ENCODE data around the gene USP3. TPM values are rescaled to one million over a fixed set of nuclear protein-coding genes. Genes with fewer than 3 reads are reported as not detected.

The USP3 gene
- total and polyA plus RNA-seq, 2 donors (not counting 3 experiments of a cell fraction or from before 2014, with no cell fraction given), result 18.8 to 52.4 TPM

GRCh38 chr15:63480441-63480821, 24.0 kb upstream of the USP3 start:
- H3K27ac ChIP-seq (ENCODE audit: insufficient read depth, low read depth, low read length), result no peak overlapping the region
- H3K9me1 ChIP-seq (replicated peaks; ENCODE audit: control insufficient read depth, extremely low read depth, insufficient read depth, low read length), result no peaks in the 10 kb centered on the region
- DNase-seq (ENCODE audit: low read depth, low spot score) (no peak), FAIRE-seq (no peak)
- H3K9me3 ChIP-seq (replicated peaks; ENCODE audit: control insufficient read depth, insufficient read depth, low read length), result no peaks in the 10 kb centered on the region
- H3K4me1 ChIP-seq (ENCODE audit: control insufficient read depth, extremely low read depth, insufficient read depth, low read length), result peaks cover 20% of the 10 kb centered on the region
- no peak overlapping the region for H2AFZ ChIP-seq (ENCODE audit: low read depth, low read length)
- H3K9ac ChIP-seq (replicated peaks; ENCODE audit: extremely low read depth, insufficient read depth, low read length), result no peak overlapping the region
- no peaks in the 10 kb centered on the region for H3K79me2 ChIP-seq (ENCODE audit: control insufficient read depth, insufficient read depth, low read length)
- intact Hi-C loops (cut with micrococcal nuclease), result no loop called here
- no peak for TF ChIP-seq POLR2A (IDR thresholded peaks at IDR 0.05; ENCODE audit: low read depth, low read length)
- TF ChIP-seq EZH2 (IDR thresholded peaks at IDR 0.05; ENCODE audit: borderline replicate concordance, low read depth, low read length, severe bottlenecking), result no peak
- TF ChIP-seq POLR2AphosphoS5 (IDR thresholded peaks at IDR 0.05; ENCODE audit: insufficient read depth, low read depth, low read length), result no peak
- no peak for TF ChIP-seq JUN (IDR thresholded peaks at IDR 0.05; ENCODE audit: borderline replicate concordance, insufficient read depth, insufficient read length, low read depth)
- TF ChIP-seq MYC (IDR thresholded peaks at IDR 0.05; ENCODE audit: low read depth, low read length), result no peak
- TF ChIP-seq CTCF (IDR thresholded peaks at IDR 0.05; ENCODE audit: extremely low read depth in 1 of 2, insufficient read depth in 1 of 2, low read depth in 1 of 2, low read length in 2 of 2), result no peak
- TF ChIP-seq MAX (IDR thresholded peaks at IDR 0.05; ENCODE audit: insufficient read depth, insufficient read length), result no peak
- no peak for TF ChIP-seq GATA2 (IDR thresholded peaks at IDR 0.05; ENCODE audit: insufficient read depth, insufficient read length, low read depth, low read length)
- TF ChIP-seq FOS (IDR thresholded peaks at IDR 0.05; ENCODE audit: borderline replicate concordance, insufficient read depth, low read length), result no peak
- BruUV-seq (replicated peaks), result no TSS peak
- no peaks in the 10 kb centered on the region for H3K36me3 ChIP-seq (ENCODE audit: control insufficient read depth in 2 of 2, extremely low read depth in 1 of 2, insufficient read depth in 2 of 2, low read length in 2 of 2)
- no peak overlapping the region for H3K4me3 ChIP-seq (replicated peaks in 1 of 3; ENCODE audit: insufficient read depth in 1 of 3, low read depth in 1 of 3, low read length in 3 of 3)
- H3K27me3 ChIP-seq (ENCODE audit: control insufficient read depth in 2 of 2, insufficient read depth in 2 of 2, low read length in 2 of 2), result no peaks in the 10 kb centered on the region
- CTCF ChIA-PET, result no interaction called here
- H4K20me1 ChIP-seq (replicated peaks; ENCODE audit: control insufficient read depth, extremely low read depth, insufficient read depth, low read length), result no peaks in the 10 kb centered on the region
- POLR2A ChIA-PET, result no interaction called here
- dilution Hi-C loops (cut with MboI; ENCODE audit: extremely low pct_ligation_motif_present, low sequenced_read_pairs), result no loop called here
- no peak overlapping the region for H3K4me2 ChIP-seq (ENCODE audit: insufficient read depth, low read length)

All from endothelial cell of umbilical vein (primary cell).